ENCODE measurements around the gene FAH. TPM values are rescaled to one million over a fixed set of nuclear protein-coding genes. Genes with fewer than 3 reads are reported as not detected.

Gene FAH
- total RNA-seq, 1 donor from 2014 or later: 6.2 TPM

DNA sequence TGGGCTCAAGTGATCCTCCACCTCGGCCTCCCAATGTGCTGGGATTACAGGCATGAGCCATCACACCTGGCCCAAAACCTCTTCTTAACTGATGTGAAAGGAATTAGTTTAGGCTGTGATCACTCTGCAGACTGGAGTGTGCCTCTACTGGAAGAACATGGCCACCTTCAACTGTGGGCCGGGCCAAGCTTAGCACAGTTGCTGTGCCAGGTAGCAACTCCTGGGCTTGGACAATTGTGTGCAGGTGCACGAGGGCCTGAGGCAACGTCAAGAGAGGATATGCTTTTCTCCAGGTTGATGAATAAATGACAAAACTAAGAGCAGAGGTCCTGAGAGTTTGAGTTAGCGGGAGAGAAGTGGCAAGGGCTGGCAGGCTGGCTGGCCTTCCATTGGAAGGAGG is 6.5 kb downstream of the FAH start:
- peaks cover 13% of the 10 kb centered on the region for H3K4me1 Mint-ChIP-seq (ENCODE audit: unreplicated experiment)
- H3K9me3 Mint-ChIP-seq (ENCODE audit: unreplicated experiment): no peaks in the 10 kb centered on the region
- no peak overlapping the region for H3K27ac Mint-ChIP-seq (ENCODE audit: unreplicated experiment)
- DNase-seq (ENCODE audit: low spot score): no peak
- TF ChIP-seq, protein P1, sequence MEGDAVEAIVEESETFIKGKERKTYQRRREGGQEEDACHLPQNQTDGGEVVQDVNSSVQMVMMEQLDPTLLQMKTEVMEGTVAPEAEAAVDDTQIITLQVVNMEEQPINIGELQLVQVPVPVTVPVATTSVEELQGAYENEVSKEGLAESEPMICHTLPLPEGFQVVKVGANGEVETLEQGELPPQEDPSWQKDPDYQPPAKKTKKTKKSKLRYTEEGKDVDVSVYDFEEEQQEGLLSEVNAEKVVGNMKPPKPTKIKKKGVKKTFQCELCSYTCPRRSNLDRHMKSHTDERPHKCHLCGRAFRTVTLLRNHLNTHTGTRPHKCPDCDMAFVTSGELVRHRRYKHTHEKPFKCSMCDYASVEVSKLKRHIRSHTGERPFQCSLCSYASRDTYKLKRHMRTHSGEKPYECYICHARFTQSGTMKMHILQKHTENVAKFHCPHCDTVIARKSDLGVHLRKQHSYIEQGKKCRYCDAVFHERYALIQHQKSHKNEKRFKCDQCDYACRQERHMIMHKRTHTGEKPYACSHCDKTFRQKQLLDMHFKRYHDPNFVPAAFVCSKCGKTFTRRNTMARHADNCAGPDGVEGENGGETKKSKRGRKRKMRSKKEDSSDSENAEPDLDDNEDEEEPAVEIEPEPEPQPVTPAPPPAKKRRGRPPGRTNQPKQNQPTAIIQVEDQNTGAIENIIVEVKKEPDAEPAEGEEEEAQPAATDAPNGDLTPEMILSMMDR (IDR thresholded peaks at IDR 0.05; ENCODE audit: unreplicated experiment): no peak
- H3K36me3 Mint-ChIP-seq (ENCODE audit: low read depth, unreplicated experiment): peaks cover 9% of the 10 kb centered on the region
- peaks cover 2% of the 10 kb centered on the region for H3K27me3 Mint-ChIP-seq (ENCODE audit: unreplicated experiment)
- H3K4me3 Mint-ChIP-seq (ENCODE audit: unreplicated experiment): no peak overlapping the region

DNA sequence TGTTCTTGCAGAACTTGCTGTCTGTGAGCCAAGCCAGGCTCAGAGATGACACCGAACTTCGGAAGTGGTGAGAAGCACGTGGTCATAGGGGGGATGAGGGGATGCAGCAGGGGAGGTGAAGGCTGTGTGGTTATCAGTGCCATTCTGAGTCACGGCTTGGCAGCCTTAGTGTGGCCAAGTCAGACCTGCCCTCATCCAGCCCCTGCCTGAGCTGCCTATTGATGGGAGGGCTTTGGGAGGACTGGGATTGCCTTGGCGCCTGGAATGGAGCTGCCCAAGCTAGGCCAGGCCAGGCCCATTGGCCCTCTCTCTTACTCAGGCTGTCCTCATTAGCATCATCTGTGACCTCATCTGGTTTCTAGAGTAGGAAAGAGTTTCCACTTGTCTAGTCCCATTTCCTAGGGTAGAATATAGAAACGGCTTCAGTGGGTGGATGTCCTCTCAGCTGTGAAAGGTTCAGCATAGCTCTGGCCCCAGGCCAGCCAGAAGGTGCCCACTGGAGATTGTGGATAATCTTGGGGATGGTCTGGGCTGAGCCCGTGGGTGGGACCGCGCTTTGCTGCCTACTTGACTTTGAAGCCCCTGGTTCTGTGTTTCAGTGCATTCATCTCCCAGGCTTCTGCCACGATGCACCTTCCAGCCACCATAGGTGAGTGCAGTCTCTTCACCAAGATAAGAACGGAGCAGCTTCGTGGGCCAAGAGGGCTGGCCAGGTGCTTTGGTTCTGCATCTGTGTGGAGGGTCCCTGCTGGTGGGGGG is 7.2 kb downstream of the FAH start:
- TF ChIP-seq, protein P1 (IDR thresholded peaks at IDR 0.05; ENCODE audit: unreplicated experiment): no peak
- no peak overlapping the region for H3K4me3 Mint-ChIP-seq (ENCODE audit: unreplicated experiment)
- H3K36me3 Mint-ChIP-seq (ENCODE audit: low read depth, unreplicated experiment): peaks cover 9% of the 10 kb centered on the region
- H3K27ac Mint-ChIP-seq (ENCODE audit: unreplicated experiment): no peak overlapping the region
- H3K4me1 Mint-ChIP-seq (ENCODE audit: unreplicated experiment): peaks cover 10% of the 10 kb centered on the region
- no peak for DNase-seq (ENCODE audit: low spot score)
- H3K27me3 Mint-ChIP-seq (ENCODE audit: unreplicated experiment): peaks cover 2% of the 10 kb centered on the region
- H3K9me3 Mint-ChIP-seq (ENCODE audit: unreplicated experiment): no peaks in the 10 kb centered on the region

- no peaks in the 10 kb centered on the region for H3K9me3 Mint-ChIP-seq (ENCODE audit: unreplicated experiment)
- no peak overlapping the region for H3K27ac Mint-ChIP-seq (ENCODE audit: unreplicated experiment)
- peaks cover 10% of the 10 kb centered on the region for H3K4me1 Mint-ChIP-seq (ENCODE audit: unreplicated experiment)
- DNase-seq (ENCODE audit: low spot score): no peak
- no peak overlapping the region for H3K4me3 Mint-ChIP-seq (ENCODE audit: unreplicated experiment)
- peaks cover 2% of the 10 kb centered on the region for H3K27me3 Mint-ChIP-seq (ENCODE audit: unreplicated experiment)
- H3K36me3 Mint-ChIP-seq (ENCODE audit: low read depth, unreplicated experiment): peaks cover 9% of the 10 kb centered on the region
- TF ChIP-seq, protein P1 (IDR thresholded peaks at IDR 0.05; ENCODE audit: unreplicated experiment): no peak
Measured at GRCh38 chr15:80160570-80161156, 7.9 kb downstream of the FAH start.

- Mint-ChIP-seq H3K4me3 (ENCODE audit: unreplicated experiment) (no peak overlapping the region), H3K27me3 (ENCODE audit: unreplicated experiment) (peaks cover 2% of the 10 kb centered on the region), H3K27ac (ENCODE audit: unreplicated experiment) (no peak overlapping the region), H3K9me3 (ENCODE audit: unreplicated experiment) (no peaks in the 10 kb centered on the region), H3K36me3 (ENCODE audit: low read depth, unreplicated experiment) (peaks cover 9% of the 10 kb centered on the region), H3K4me1 (ENCODE audit: unreplicated experiment) (peaks cover 10% of the 10 kb centered on the region)
- TF ChIP-seq, protein P1 (IDR thresholded peaks at IDR 0.05; ENCODE audit: unreplicated experiment): no peak
- DNase-seq (ENCODE audit: low spot score): no peak
Measured at GRCh38 chr15:80161468-80162016, 8.7 kb downstream of the FAH start.

DNA sequence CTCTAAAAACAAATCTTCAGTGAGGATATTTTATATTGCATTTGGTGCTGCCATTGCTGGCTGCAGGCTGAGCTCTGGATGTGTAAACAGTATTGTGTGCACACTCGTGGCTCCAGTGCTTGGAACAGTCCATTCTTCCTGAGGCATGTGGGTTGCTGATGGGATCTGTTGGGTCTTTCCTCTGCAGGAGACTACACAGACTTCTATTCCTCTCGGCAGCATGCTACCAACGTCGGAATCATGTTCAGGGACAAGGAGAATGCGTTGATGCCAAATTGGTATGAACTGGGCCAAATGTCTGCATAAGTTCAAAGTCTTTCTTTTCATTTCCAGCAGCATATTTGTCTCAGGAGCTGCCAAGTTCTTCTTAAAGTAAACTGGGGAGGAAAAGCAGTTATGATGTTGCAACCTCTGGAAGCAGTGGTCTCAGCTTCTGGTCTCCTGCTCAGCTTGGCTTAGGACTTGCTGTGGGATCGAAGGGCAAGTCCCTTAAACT is 9.3 kb downstream of the FAH start:
- H3K4me3 Mint-ChIP-seq (ENCODE audit: unreplicated experiment): no peak overlapping the region
- H3K27ac Mint-ChIP-seq (ENCODE audit: unreplicated experiment): no peak overlapping the region
- DNase-seq (ENCODE audit: low spot score): no peak
- peaks cover 12% of the 10 kb centered on the region for H3K4me1 Mint-ChIP-seq (ENCODE audit: unreplicated experiment)
- TF ChIP-seq, protein P1 (IDR thresholded peaks at IDR 0.05; ENCODE audit: unreplicated experiment): no peak
- no peaks in the 10 kb centered on the region for H3K9me3 Mint-ChIP-seq (ENCODE audit: unreplicated experiment)
- peaks cover 9% of the 10 kb centered on the region for H3K36me3 Mint-ChIP-seq (ENCODE audit: low read depth, unreplicated experiment)
- H3K27me3 Mint-ChIP-seq (ENCODE audit: unreplicated experiment): peaks cover 2% of the 10 kb centered on the region

All from endothelial cell (in vitro differentiated cells).